Stomach (tissue), 4 donors: Measurements from ENCODE around the gene ABCC1.

ENCODE experiments used
- EP300 ChIP-seq: sonication (generic); formaldehyde crosslinking; IDR thresholded peaks from one replicate; pipeline ENCODE4 v1.6.1; 2017; ENCODE audit warnings: antibody characterized with exemption
- POLR2A ChIP-seq, 4 donors: fragments of 450-650 bp; IDR thresholded peaks; one replicate each; pipeline ENCODE4 v1.6.1; 2016; ENCODE audit warnings: antibody characterized with exemption in 4 of 4, control low read depth in 2 of 4, mild to moderate bottlenecking in 1 of 4, moderate library complexity in 1 of 4

DNA sequence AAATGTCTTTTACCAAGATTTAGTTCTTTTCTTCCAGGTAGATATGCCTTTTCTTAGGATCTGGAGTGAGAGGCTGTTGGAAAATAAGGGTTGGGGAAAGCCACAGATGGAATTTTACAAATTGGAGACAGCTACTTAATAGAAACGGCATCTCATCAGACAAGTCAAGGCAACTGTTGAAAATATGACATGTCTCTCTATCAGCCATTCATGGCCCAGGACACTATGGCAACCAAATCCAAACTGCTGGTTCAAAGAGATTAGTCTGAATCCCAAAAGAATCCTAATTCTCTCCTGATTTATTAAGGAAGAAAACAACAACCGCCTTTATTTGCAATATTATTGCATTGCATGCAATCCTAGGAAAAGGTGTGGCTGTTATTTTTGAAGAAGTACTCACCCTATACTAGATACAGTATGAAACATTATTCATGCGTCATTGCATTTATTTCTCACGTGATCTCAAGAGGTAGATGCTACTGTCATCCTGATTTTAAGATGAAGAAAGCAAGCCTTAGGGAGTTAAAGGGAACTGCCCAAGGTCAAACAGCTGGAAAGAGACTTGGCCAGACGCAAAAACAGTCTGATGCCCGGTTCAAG, 48.4 kb upstream of the ABCC1 start:
- no peak for TF ChIP-seq POLR2A (IDR thresholded peaks at IDR 0.05)
- TF ChIP-seq EP300 = no peak
